IPS-20b (cell line): ENCODE measurements around the gene GID4.

Source experiments
- H3K27ac ChIP-seq: one replicate; pipeline ENCODE4 v1.5.1; 2013; ENCODE audit warnings: low read length
- H3K27me3 ChIP-seq: 2 replicates; pipeline ENCODE4 v1.6.1; 2013; ENCODE audit warnings: mild to moderate bottlenecking, low read length, inconsistent platforms; ENCODE audit not compliant: insufficient read depth
- H3K36me3 ChIP-seq: 2 replicates; pipeline ENCODE4 v1.6.1; 2013; ENCODE audit warnings: low read depth, mild to moderate bottlenecking, inconsistent platforms, low read length, moderate library complexity; ENCODE audit not compliant: insufficient read depth
- H3K4me1 ChIP-seq: 2 replicates; pipeline ENCODE4 v1.6.1; 2013; ENCODE audit warnings: mild to moderate bottlenecking, control low read depth, inconsistent platforms, low read length, moderate library complexity; ENCODE audit not compliant: insufficient read depth
- H3K4me3 ChIP-seq: 2 replicates; pipeline ENCODE4 v1.5.1; 2013; ENCODE audit warnings: mild to moderate bottlenecking, low read length, inconsistent platforms
- H3K9ac ChIP-seq: 2 replicates; pipeline ENCODE4 v1.6.1; 2013; ENCODE audit warnings: low read depth, mild to moderate bottlenecking, inconsistent platforms, low read length, moderate library complexity
- H3K9me3 ChIP-seq: 2 replicates; pipeline ENCODE4 v1.6.1; 2013; ENCODE audit warnings: mild to moderate bottlenecking, low read depth, low read length, inconsistent platforms; ENCODE audit not compliant: insufficient read depth

The GID4 gene

GRCh38 chr17:18004345-18004744 lies 34.9 kb upstream of the GID4 start:
- Histone ChIP-seq H3K4me3 (no peak overlapping the region), H3K27ac (no peak overlapping the region), H3K9me3 (no peaks in the 10 kb centered on the region), H3K4me1 (no peaks in the 10 kb centered on the region), H3K9ac (no peak overlapping the region), H3K27me3 (no peaks in the 10 kb centered on the region), H3K36me3 (no peaks in the 10 kb centered on the region)

GRCh38 chr17:18004884-18005305 lies 34.3 kb upstream of the GID4 start:
- Histone ChIP-seq H3K4me3 (no peak overlapping the region), H3K9me3 (no peaks in the 10 kb centered on the region), H3K27me3 (no peaks in the 10 kb centered on the region), H3K27ac (no peak overlapping the region), H3K4me1 (no peaks in the 10 kb centered on the region), H3K9ac (no peak overlapping the region), H3K36me3 (no peaks in the 10 kb centered on the region)

DNA sequence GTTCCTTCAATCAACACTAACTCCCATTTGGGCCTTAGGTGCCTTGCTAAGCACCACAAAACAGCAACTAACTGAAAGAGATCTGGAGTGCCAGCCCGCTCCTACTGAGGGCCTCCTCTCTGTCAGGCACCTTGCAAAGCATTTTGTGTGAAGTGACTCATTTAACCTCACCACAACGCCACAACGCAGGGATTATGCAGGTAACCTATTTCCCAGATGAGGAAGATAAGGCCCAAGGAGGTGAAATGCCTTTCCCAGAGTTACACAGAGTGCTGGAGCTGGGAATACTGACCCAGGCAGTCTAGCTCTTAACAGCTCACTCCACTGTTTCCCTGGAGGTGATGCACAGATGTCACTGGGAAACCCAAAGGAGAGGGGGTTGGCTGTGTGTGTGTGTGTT lies 33.7 kb upstream of the GID4 start:
- Histone ChIP-seq H3K9me3 (no peaks in the 10 kb centered on the region), H3K4me3 (no peak overlapping the region), H3K4me1 (no peaks in the 10 kb centered on the region), H3K36me3 (no peaks in the 10 kb centered on the region), H3K27ac (no peak overlapping the region), H3K9ac (no peak overlapping the region), H3K27me3 (no peaks in the 10 kb centered on the region)

DNA sequence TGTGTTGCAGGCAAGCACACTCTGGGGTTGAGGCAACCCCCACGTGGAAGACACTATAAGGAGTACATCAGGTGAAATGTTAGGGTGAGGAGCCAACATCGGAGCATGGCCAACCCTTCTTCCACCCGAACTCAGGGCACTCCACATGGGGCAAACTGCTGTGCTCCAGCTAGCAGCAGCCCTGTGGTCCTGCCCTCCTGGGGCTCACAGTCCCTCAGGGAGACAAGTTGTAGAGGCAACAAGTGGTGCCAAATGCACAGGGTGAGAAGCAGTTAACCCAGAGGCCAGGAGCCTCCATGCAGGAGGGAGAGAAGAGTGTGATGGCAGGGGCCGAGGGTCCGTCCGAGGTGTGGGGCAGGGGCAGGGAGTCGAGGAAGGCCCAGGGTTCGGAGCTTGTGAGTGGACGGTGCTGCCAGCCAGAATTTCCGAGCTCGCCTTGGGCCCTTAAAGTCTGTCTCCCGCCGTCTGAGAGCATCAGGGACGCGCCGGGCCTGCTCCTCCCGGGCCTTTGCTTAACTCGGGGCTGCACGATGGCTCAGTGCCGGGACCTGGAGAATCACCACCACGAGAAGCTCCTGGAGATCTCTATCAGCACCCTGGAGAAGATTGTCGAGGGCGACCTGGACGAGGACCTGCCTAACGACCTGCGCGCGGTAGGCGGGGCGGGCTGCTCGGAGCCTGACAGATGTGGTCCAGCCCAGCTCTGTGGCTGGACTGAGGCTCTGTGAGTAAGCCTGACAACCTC lies 32.5 kb upstream of the GID4 start:
- Histone ChIP-seq H3K4me3 (no peak overlapping the region), H3K4me1 (no peaks in the 10 kb centered on the region), H3K27ac (no peak overlapping the region), H3K27me3 (no peaks in the 10 kb centered on the region), H3K9me3 (no peaks in the 10 kb centered on the region), H3K36me3 (no peaks in the 10 kb centered on the region), H3K9ac (no peak overlapping the region)

GRCh38 chr17:18008496-18009268 lies 30.5 kb upstream of the GID4 start:
- no peaks in the 10 kb centered on the region for H3K9me3 ChIP-seq
- H3K4me1 ChIP-seq: no peaks in the 10 kb centered on the region
- no peak overlapping the region for H3K9ac ChIP-seq
- no peak overlapping the region for H3K27ac ChIP-seq
- no peak overlapping the region for H3K4me3 ChIP-seq
- no peaks in the 10 kb centered on the region for H3K36me3 ChIP-seq
- no peaks in the 10 kb centered on the region for H3K27me3 ChIP-seq

DNA sequence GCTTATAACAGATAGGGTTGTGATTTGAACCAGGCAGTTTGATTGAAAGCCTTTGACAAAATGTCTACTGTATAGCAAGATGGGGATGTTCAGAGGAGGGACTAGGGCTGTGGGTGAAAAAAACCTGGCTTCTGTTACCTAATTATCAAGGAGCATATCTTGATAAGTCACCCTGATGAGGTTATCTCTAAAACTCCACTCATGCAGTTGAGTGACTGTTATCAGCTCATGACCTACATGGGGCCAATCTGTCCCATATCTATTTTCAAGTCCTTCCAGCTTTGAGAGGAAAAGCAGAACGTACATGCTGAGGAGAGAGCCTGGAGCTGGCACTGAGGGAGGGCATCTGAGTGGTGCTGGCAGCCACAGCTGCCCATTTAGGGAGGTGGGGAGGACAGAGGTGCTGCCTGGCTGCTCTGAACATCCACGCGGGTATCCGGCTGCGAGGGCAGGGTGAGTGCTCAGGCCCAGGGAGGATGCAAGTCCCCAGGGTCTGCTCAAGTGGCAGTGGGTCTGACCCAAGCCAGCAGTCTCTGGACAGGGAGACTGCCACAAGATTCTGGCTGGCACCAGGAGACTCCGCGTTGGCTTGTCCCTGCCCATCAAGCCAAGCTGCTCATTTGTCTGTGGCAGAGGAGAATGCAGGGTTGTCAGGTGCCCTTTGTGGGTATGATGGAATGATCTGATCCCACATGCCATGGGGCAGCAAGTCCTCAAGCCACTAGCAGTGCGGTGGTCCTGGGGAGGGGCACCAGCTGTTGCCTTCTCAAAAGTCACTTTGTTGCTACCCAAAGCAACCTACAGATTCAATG lies 29.4 kb upstream of the GID4 start:
- Histone ChIP-seq H3K36me3 (no peaks in the 10 kb centered on the region), H3K9me3 (no peaks in the 10 kb centered on the region), H3K9ac (no peak overlapping the region), H3K4me3 (no peak overlapping the region), H3K4me1 (no peaks in the 10 kb centered on the region), H3K27me3 (no peaks in the 10 kb centered on the region), H3K27ac (no peak overlapping the region)

- Histone ChIP-seq H3K9me3 (no peaks in the 10 kb centered on the region), H3K36me3 (no peaks in the 10 kb centered on the region), H3K4me3 (no peak overlapping the region), H3K4me1 (no peaks in the 10 kb centered on the region), H3K9ac (no peak overlapping the region), H3K27ac (no peak overlapping the region), H3K27me3 (no peaks in the 10 kb centered on the region)
Measured at GRCh38 chr17:18011286-18011685, 27.9 kb upstream of the GID4 start.

DNA sequence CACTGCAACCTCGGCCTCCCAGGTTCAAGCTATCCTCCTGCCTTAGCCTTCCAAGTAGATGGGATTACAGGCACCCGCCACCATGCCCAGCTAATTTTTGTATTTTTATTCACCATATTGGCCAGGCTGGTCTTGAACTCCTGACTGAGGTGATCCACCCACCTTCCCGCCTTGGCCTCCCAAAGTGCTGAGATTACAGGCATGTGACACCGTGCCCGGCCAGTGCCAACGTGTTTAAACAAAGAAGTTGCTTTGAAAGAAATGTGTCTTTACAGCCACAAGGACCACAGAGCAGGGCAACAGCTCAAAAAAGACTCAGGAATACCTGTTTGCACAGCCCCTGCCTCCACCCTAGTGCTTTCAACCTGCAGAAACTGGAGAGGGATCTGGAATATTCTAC lies 25.2 kb upstream of the GID4 start:
- no peaks in the 10 kb centered on the region for H3K4me1 ChIP-seq
- no peaks in the 10 kb centered on the region for H3K9me3 ChIP-seq
- no peak overlapping the region for H3K4me3 ChIP-seq
- H3K9ac ChIP-seq: no peak overlapping the region
- peaks cover 4% of the 10 kb centered on the region; the same call in 1 of the 2 replicates for H3K36me3 ChIP-seq
- H3K27ac ChIP-seq: no peak overlapping the region
- H3K27me3 ChIP-seq: no peaks in the 10 kb centered on the region

DNA sequence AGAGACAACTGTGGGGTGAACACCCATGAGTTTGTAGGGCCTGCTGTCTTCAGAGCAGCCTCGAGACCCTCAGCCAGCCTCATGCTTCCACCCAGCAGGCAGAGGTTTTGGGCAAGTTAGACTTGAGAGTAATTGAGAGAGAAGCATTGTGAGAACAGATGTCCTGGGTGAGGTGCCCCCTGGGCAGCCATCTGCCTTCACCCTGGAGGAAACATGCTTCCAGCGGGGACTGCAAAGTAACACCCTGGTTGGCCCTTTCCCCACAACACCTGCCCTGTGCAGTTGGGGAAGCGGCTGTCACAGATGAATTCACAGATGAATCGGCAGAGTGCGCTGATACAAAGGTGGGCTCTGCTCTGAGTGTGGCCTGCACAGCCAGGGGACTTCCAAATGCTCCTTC lies 23.6 kb upstream of the GID4 start:
- Histone ChIP-seq H3K4me3 (no peak overlapping the region), H3K9ac (no peak overlapping the region), H3K36me3 (peaks cover 4% of the 10 kb centered on the region; the same call in 1 of the 2 replicates), H3K27ac (no peak overlapping the region), H3K9me3 (no peaks in the 10 kb centered on the region), H3K27me3 (no peaks in the 10 kb centered on the region), H3K4me1 (no peaks in the 10 kb centered on the region)

- Histone ChIP-seq H3K27me3 (no peaks in the 10 kb centered on the region), H3K4me3 (no peak overlapping the region), H3K9me3 (no peaks in the 10 kb centered on the region), H3K9ac (no peak overlapping the region), H3K4me1 (no peaks in the 10 kb centered on the region), H3K27ac (no peak overlapping the region), H3K36me3 (peaks cover 4% of the 10 kb centered on the region; the same call in 1 of the 2 replicates)
Measured at GRCh38 chr17:18016426-18016825, 22.8 kb upstream of the GID4 start.

GRCh38 chr17:18017958-18018357 lies 21.2 kb upstream of the GID4 start:
- no peak overlapping the region for H3K27ac ChIP-seq
- no peak overlapping the region for H3K9ac ChIP-seq
- no peaks in the 10 kb centered on the region for H3K9me3 ChIP-seq

More at GRCh38 chr17:18017958-18018357, 21.2 kb upstream of the GID4 start:
- Histone ChIP-seq H3K36me3 (peaks cover 4% of the 10 kb centered on the region; the same call in 1 of the 2 replicates), H3K4me3 (no peak overlapping the region), H3K27me3 (no peaks in the 10 kb centered on the region), H3K4me1 (no peaks in the 10 kb centered on the region)
